A549 treated with AZD9567 at 1 μM for 4 hours (cell line): ENCODE data around the gene DNAJC16. TPM values are rescaled to one million over a fixed set of nuclear protein-coding genes. Genes with fewer than 3 reads are reported as not detected.

Experiments used
- total RNA-seq: library from RNA; stranded (reverse); fragments of 200-300 nt; extraction: Qiagen RNA extraction; gene quantifications from 5 replicates; pipeline ENCODE4 v1.2.3, GENCODE V29; 2022; ENCODE audit not compliant: insufficient read depth

The DNAJC16 gene
- 4.4 to 5.8 TPM (median 4.5 TPM) in 5 replicates for total RNA-seq

DNA sequence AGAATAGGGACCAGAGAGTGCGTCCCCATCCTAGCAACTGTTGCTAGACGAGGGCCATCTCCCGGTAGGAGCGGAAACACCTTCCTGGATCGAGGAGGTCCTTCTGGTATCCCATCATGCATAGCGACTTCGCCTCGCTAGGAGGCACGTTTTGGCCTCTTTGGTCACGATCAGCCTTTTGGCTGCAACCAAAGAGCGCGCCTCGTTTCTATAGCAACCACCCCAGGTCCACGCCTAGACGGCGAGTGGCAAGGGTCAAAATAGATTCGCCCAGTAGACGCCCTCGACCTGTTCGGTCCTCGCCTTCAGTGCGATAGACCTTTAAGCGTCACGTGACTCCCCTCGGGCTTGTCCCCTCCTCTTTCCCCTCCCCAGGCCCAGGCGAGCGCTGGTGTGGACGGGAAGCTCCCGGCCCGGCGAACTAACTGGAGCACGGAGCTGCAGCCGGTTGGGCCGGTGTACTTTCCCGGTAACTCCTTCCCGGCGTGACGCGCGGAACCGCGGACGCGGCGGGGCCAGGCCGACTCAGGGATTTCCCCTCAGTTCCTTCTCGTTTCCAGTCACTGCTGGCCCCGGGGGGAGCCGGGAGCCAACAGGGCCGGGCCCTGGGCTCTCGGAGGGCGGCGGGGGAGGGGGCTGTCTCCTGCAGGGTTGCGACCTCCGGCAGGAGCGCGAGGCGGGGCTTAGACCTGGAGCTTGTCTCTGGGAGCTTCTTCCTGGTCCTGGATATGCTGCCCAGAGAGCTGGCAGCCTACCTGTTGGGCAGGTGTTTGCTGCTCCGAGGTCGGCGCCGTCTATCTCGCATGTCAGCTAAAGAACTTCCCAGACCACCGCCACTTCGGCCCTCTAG lies at the start of gene DNAJC16:
Gene DNAJC16 (plus strand): TSS at position 359 of the 850 bp plus-strand sequence. CDS start 2,258 bp downstream, outside the sequence.

DNA sequence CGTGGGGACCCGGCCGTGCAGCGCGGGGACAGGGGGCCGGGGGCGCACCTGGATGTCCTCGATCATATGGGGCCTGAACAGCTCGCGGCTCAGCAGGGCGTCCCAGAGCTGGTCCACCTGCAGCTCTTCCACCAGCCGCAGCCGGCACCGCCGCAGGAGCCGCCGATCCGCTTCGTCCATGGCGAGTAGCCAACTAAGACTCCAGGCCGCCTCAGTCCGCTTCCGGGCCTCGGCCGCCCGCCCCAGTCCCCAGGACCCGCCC lies 2.7 kb upstream of the DNAJC16 start, which contains the start of gene CASP9:
Gene CASP9 (minus strand): TSS at position 195 of the 262 bp plus-strand sequence. CDS start 15 bp downstream, at position 180.

DNA sequence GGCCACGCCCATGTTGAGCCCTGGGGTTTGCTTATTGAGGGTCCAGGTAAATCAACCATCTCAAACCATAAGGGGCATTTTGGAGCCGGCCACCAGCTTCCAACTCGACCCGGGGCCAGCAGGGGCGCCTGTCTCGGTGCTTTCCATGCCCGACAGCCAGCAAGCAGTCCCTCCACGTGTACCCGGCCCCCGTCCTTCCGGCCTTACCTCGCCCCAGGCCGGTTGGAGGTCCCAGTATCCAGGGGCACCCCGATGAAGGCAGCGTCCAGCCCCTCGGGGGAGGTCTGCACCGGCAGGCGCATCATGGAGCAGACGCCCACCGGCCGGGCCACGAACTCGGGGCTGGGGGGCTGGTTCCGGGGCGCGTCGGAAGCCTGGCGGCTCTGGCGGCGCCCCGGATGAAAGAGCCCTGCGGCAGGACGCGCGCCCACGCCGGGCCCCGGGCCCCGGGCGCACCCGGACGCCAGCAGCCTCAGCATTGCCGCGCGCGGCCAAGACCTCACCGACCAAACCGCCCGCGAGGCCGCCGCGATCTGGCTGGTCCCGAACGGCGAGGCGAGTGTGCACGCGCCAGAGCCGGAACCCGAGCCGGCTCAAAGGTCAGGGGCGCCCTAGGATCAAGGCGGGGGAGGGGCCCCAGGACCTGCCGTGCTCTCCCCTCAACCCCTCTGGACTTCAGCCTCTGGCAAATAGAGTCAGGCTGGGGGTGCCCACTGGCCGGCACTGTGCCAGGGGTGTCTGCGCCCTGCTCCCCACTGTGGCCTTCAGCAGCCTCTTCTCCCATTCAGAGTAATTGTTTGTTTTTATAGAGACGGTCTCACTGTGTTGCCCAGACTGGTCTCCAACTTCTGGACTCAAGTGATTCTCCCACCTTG lies 58.1 kb downstream of the DNAJC16 start, which contains the start of gene AGMAT:
Gene AGMAT (minus strand): TSS at position 563 of the 875 bp plus-strand sequence. CDS start 84 bp downstream, at position 479.

DNA sequence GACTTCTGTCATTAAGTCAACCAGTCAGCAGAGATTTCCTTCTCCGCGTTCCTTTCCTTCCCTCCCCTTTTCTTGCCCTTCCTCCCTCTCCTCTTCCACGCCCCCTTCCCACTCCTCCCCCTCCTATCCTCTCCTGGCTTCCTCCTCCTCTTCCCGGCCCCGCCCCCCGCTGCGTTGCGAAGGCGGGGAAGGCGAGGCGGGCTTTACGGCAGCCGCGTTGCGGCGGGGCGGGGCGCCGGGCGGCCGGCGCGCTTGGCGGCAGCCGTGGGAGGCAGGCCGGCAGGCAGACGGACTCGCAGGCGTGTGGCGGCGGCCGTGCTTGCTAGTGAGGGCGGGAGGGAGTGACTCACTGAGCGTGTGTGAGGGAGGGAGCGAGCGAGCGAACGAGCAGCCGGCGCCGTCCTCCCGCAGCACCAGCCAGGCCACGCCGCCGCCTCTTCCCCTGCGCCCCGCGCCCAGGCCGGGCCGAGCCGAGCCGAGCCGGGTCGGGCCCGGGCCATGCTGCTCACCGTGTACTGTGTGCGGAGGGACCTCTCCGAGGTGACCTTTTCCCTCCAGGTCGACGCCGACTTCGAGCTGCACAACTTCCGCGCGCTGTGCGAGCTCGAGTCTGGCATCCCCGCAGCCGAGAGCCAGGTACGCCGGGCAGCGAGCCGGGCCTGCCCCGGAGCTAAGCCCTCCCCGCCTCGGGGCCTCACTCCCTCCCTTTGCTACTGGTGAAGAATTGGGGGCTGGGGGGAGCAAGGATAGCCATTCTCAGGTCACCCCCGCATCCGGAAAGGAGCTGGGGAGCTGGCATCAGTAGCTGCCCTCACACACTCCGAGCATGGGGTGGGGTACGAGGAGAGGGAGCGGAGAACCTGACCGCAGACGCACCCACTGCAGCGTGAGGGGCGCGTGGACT lies 90.8 kb downstream of the DNAJC16 start, which contains the start of gene DDI2:
Gene DDI2 (plus strand): TSS at position 286 of the 904 bp plus-strand sequence. CDS start 213 bp downstream, at position 499.

Other genes with a start within 250 kb of the DNAJC16 start
- gene EFHD2, start 117.0 kb upstream of the DNAJC16 start, total RNA-seq = 150 to 264 TPM (median 248 TPM) in 5 replicates
- 1.7 to 2.9 TPM (median 2.5 TPM) in 4 of 5 replicates, not detected in the other for gene CTRC, start 88.4 kb upstream of the DNAJC16 start, total RNA-seq
- 0.13 TPM in 1 of 5 replicates, not detected in the others for gene CELA2A, start 70.1 kb upstream of the DNAJC16 start, total RNA-seq
- gene CELA2B, start 50.7 kb upstream of the DNAJC16 start, total RNA-seq = 0.12 to 0.15 TPM (median 0.15 TPM) in 3 of 5 replicates, not detected in the others
- gene CASP9, start 2.6 kb upstream of the DNAJC16 start, total RNA-seq = 5.9 to 9.3 TPM (median 6.0 TPM) in 5 replicates
- 3.1 to 7.5 TPM (median 6.7 TPM) in 5 replicates for gene AGMAT, start 58.2 kb downstream of the DNAJC16 start, total RNA-seq
- 7.2 to 12.5 TPM (median 9.3 TPM) in 5 replicates for gene DDI2, start 90.6 kb downstream of the DNAJC16 start, total RNA-seq
- 15.2 to 25.9 TPM (median 25.3 TPM) in 5 replicates for gene PLEKHM2, start 157.5 kb downstream of the DNAJC16 start, total RNA-seq
- 0.17 to 0.70 TPM (median 0.23 TPM) in 4 of 5 replicates, not detected in the other for gene SLC25A34, start 209.4 kb downstream of the DNAJC16 start, total RNA-seq
- not detected in 5 replicates for gene TMEM82, start 215.7 kb downstream of the DNAJC16 start, total RNA-seq
- 19.1 to 25.3 TPM (median 23.0 TPM) in 5 replicates for gene FBLIM1, start 231.9 kb downstream of the DNAJC16 start, total RNA-seq